Calu3 (cell line): ENCODE measurements around the gene TSR1. TPM values are rescaled to one million over a fixed set of nuclear protein-coding genes. Genes with fewer than 3 reads are reported as not detected.
"Not testable (repeated sequence)": the region's sequence is repeated elsewhere in the genome, so short reads cannot be mapped to it uniquely, and the experiment has no call there.

Source experiments
- BruUV-seq: library from RNA; stranded (reverse); fragments of 400-500 nt; replicated peaks from 2 replicates; lab custom pipeline; 2021; lab: Mats Ljungman, UMichigan
- CTCF ChIA-PET: fragments of 300-600 bp; sonication (Branson Sonifier 250); formaldehyde crosslinking; loops from one replicate; lab custom pipeline; 2022; ENCODE audit warnings: antibody characterized with exemption; lab: Charles Lee
- DNase-seq: peaks from one replicate; pipeline ENCODE4 v3.0.0; 2022
- H3K27ac Mint-ChIP-seq: one replicate; pipeline ENCODE4 v1.8.0; 2022; ENCODE audit warnings: mixed read lengths; ENCODE audit not compliant: unreplicated experiment
- H3K27me3 Mint-ChIP-seq: one replicate; pipeline ENCODE4 v1.8.0; 2022; ENCODE audit warnings: mixed read lengths; ENCODE audit not compliant: unreplicated experiment
- H3K36me3 Mint-ChIP-seq: one replicate; pipeline ENCODE4 v1.8.0; 2022; ENCODE audit warnings: mild to moderate bottlenecking, moderate library complexity, mixed read lengths; ENCODE audit not compliant: insufficient read depth, unreplicated experiment
- H3K4me1 Mint-ChIP-seq: one replicate; pipeline ENCODE4 v1.8.0; 2022; ENCODE audit warnings: mild to moderate bottlenecking, low read depth, mixed read lengths; ENCODE audit not compliant: unreplicated experiment
- H3K4me3 Mint-ChIP-seq: one replicate; pipeline ENCODE4 v1.8.0; 2022; ENCODE audit warnings: mild to moderate bottlenecking, low read depth, moderate library complexity, mixed read lengths; ENCODE audit not compliant: unreplicated experiment
- H3K9me3 Mint-ChIP-seq: one replicate; pipeline ENCODE4 v1.8.0; 2022; ENCODE audit warnings: low read depth, mixed read lengths; ENCODE audit not compliant: unreplicated experiment
- CTCF ChIP-seq: fragments of 200-600 bp; IDR thresholded peaks from one replicate; pipeline ENCODE4 v1.8.0; 2022; ENCODE audit warnings: antibody characterized with exemption; ENCODE audit not compliant: unreplicated experiment
- intact Hi-C: fragments of 100-400 bp; cut with micrococcal nuclease; formaldehyde crosslinking; loops from one replicate; pipeline ENCODE4 v1.10.0; 2022; ENCODE audit not compliant: unreplicated experiment
- total RNA-seq: library from RNA; stranded (reverse); gene quantifications from 2 replicates; pipeline ENCODE4 v1.2.3, GENCODE V29; 2022

The TSR1 gene
- total RNA-seq, 1 experiment from 2014 or later = 34.3 TPM

GRCh38 chr17:2321399-2321798, 14.9 kb downstream of the TSR1 start:
- intact Hi-C loops = no loop called here
- H3K9me3 Mint-ChIP-seq = no peaks in the 10 kb centered on the region
- CTCF ChIA-PET = no interaction called here
- no peaks in the 10 kb centered on the region for H3K27me3 Mint-ChIP-seq
- no peak for DNase-seq
- TF ChIP-seq CTCF = no peak
- H3K4me3 Mint-ChIP-seq = no peak overlapping the region
- peaks cover 35% of the 10 kb centered on the region for H3K36me3 Mint-ChIP-seq
- no peak overlapping the region for H3K27ac Mint-ChIP-seq
- no peaks in the 10 kb centered on the region for H3K4me1 Mint-ChIP-seq
- no TSS peak for BruUV-seq

- Mint-ChIP-seq H3K4me1 (no peaks in the 10 kb centered on the region), H3K9me3 (no peaks in the 10 kb centered on the region), H3K27me3 (no peaks in the 10 kb centered on the region), H3K4me3 (no peak overlapping the region), H3K36me3 (peaks cover 24% of the 10 kb centered on the region), H3K27ac (peak overlapping the region; percentile 38)
- no peak for DNase-seq
- CTCF ChIA-PET = no interaction called here
- BruUV-seq = no TSS peak
- TF ChIP-seq CTCF = no peak
- intact Hi-C loops = no loop called here
These were observed 17.2 kb downstream of the TSR1 start for GRCh38 chr17:2319051-2319450.

GRCh38 chr17:2317796-2318195, 18.5 kb downstream of the TSR1 start:
- Mint-ChIP-seq H3K27ac (no peak overlapping the region), H3K4me3 (no peak overlapping the region), H3K9me3 (no peaks in the 10 kb centered on the region), H3K4me1 (no peaks in the 10 kb centered on the region), H3K36me3 (peaks cover 22% of the 10 kb centered on the region), H3K27me3 (no peaks in the 10 kb centered on the region)
- BruUV-seq = no TSS peak
- no peak for TF ChIP-seq CTCF
- intact Hi-C loops = no loop called here
- CTCF ChIA-PET = no interaction called here
- DNase-seq = no peak

- intact Hi-C loops, CTCF ChIA-PET, H3K9me3 Mint-ChIP-seq, H3K27me3 Mint-ChIP-seq, BruUV-seq, H3K27ac Mint-ChIP-seq, H3K4me1 Mint-ChIP-seq, DNase-seq, H3K4me3 Mint-ChIP-seq: not testable (repeated sequence)
- peaks cover 18% of the 10 kb centered on the region for H3K36me3 Mint-ChIP-seq
These were observed 19.4 kb downstream of the TSR1 start for GRCh38 chr17:2316916-2317205.

GRCh38 chr17:2312736-2313135, 23.5 kb downstream of the TSR1 start:
- BruUV-seq = no TSS peak
- DNase-seq = no peak
- intact Hi-C loops = no loop called here
- Mint-ChIP-seq H3K27ac (no peak overlapping the region), H3K4me1 (no peaks in the 10 kb centered on the region), H3K27me3 (no peaks in the 10 kb centered on the region), H3K9me3 (no peaks in the 10 kb centered on the region), H3K36me3 (no peaks in the 10 kb centered on the region), H3K4me3 (no peak overlapping the region)
- TF ChIP-seq CTCF = no peak
- CTCF ChIA-PET = no interaction called here
